ENCODE measurements around the gene TMEM63C.

DNA sequence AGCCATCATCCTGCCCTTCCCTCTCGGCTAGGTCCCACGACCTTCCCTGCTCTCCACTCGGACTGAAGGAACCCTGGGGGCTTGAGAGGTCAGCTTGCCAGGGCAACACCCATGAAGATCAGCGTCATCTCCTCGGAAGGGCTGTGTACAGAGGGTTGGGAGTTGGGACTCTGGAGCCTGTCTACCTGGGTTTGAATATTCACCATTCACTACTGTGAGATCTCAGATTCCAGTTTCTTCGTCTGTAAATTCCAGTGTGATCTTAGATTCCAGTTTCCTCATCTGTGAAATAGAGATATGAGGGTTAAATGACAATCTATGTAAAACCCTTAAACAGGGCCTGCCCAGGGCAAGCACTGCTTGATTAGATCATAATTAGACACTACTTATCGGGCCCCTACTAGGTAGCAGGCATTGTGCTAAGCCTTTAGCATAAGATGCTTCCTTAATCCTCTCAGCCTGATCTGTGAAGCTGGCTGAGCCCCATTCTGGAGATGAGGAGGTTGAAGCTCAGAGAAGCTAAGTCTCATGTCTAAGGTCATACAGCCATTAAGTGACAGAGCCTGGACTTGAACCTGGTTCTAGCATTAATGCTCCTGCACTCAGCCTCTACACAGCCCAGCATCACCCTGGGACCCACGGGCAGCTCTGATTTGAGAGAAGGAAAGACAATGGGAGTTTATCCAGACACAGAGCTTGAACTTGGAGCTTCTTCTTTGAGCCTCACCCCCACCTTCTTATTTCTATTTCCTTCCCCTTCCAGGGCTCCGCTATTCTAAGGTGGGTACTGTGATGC, 39.4 kb upstream of the TMEM63C start:
- TF ChIP-seq, protein P1, sequence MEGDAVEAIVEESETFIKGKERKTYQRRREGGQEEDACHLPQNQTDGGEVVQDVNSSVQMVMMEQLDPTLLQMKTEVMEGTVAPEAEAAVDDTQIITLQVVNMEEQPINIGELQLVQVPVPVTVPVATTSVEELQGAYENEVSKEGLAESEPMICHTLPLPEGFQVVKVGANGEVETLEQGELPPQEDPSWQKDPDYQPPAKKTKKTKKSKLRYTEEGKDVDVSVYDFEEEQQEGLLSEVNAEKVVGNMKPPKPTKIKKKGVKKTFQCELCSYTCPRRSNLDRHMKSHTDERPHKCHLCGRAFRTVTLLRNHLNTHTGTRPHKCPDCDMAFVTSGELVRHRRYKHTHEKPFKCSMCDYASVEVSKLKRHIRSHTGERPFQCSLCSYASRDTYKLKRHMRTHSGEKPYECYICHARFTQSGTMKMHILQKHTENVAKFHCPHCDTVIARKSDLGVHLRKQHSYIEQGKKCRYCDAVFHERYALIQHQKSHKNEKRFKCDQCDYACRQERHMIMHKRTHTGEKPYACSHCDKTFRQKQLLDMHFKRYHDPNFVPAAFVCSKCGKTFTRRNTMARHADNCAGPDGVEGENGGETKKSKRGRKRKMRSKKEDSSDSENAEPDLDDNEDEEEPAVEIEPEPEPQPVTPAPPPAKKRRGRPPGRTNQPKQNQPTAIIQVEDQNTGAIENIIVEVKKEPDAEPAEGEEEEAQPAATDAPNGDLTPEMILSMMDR (IDR thresholded peaks at IDR 0.05), result no peak
- TF ChIP-seq POLR2AphosphoS5 (IDR thresholded peaks at IDR 0.05), result no peak
- no peak for TF ChIP-seq EP300 (IDR thresholded peaks at IDR 0.05)
- TF ChIP-seq POLR2A (IDR thresholded peaks at IDR 0.05), result no peak
